PC-9 (cell line): ENCODE measurements around the gene HSD17B2. TPM values are rescaled to one million over a fixed set of nuclear protein-coding genes. Genes with fewer than 3 reads are reported as not detected.

ENCODE experiments used
- BruUV-seq: library from RNA; stranded (reverse); fragments of 400-500 nt; replicated peaks from 2 replicates; lab custom pipeline; 2021; lab: Mats Ljungman, UMichigan
- CTCF ChIA-PET: fragments of 300-600 bp; sonication (Branson Sonifier 250); formaldehyde crosslinking; loops from one replicate; lab custom pipeline; 2022; ENCODE audit warnings: antibody characterized with exemption; lab: Charles Lee
- POLR2A ChIA-PET: fragments of 300-600 bp; sonication (Branson Sonifier 250); formaldehyde crosslinking; loops from one replicate; lab custom pipeline; 2022; ENCODE audit warnings: antibody characterized with exemption; ENCODE audit not compliant: unreplicated experiment; lab: Charles Lee
- DNase-seq, 2 experiments: peaks; one replicate each; pipeline versions ENCODE4 v3.0.0 to v3.0.0-alpha.2; 2015 to 2022; ENCODE audit warnings: mixed read lengths in 1 of 2
- H2AFZ ChIP-seq: fragments of 200-600 bp; sonication (generic); 2 replicates; pipeline ENCODE4 v1.8.1; 2017; ENCODE audit warnings: antibody characterized with exemption
- H3F3A ChIP-seq: fragments of 200-600 bp; sonication (generic); 2 replicates; pipeline ENCODE4 v1.8.1; 2017; ENCODE audit warnings: antibody characterized with exemption, mild to moderate bottlenecking, low read depth; ENCODE audit not compliant: insufficient read depth
- H3K27ac ChIP-seq: fragments of 200-600 bp; sonication (generic); 2 replicates; pipeline ENCODE4 v1.6.1; 2016; ENCODE audit warnings: mixed run types
- H3K27me3 ChIP-seq: fragments of 200-600 bp; sonication (generic); 2 replicates; pipeline ENCODE4 v1.6.1; 2016; ENCODE audit warnings: low read depth, mixed run types; ENCODE audit not compliant: insufficient read depth
- H3K36me3 ChIP-seq: fragments of 200-600 bp; sonication (generic); 2 replicates; pipeline ENCODE4 v1.6.1; 2016; ENCODE audit warnings: low read depth, mixed run types
- H3K4me1 ChIP-seq: fragments of 200-600 bp; sonication (generic); replicated peaks from 2 replicates; pipeline ENCODE4 v1.6.1; 2016; ENCODE audit warnings: mixed run types; ENCODE audit not compliant: insufficient read depth
- H3K4me2 ChIP-seq: fragments of 200-600 bp; sonication (generic); 2 replicates; pipeline ENCODE4 v1.6.1; 2017; ENCODE audit warnings: mixed run types
- H3K4me3 ChIP-seq: fragments of 200-600 bp; sonication (generic); 2 replicates; pipeline ENCODE4 v1.6.1; 2016; ENCODE audit warnings: mixed run types
- H3K79me2 ChIP-seq: fragments of 200-600 bp; sonication (generic); 2 replicates; pipeline ENCODE4 v1.6.1; 2017; ENCODE audit warnings: low read depth, mixed run types
- H3K9me2 ChIP-seq: fragments of 200-600 bp; sonication (generic); 2 replicates; pipeline ENCODE4 v1.8.1; 2017; ENCODE audit warnings: mild to moderate bottlenecking; ENCODE audit not compliant: insufficient read depth
- H3K9me3 ChIP-seq: fragments of 200-600 bp; sonication (generic); 2 replicates; pipeline ENCODE4 v1.8.1; 2016; ENCODE audit warnings: low read depth; ENCODE audit not compliant: insufficient read depth
- H4K20me1 ChIP-seq: fragments of 200-600 bp; sonication (generic); 2 replicates; pipeline ENCODE4 v1.8.1; 2017; ENCODE audit not compliant: insufficient read depth
- EZH2 ChIP-seq: fragments of 200-600 bp; sonication (generic); IDR thresholded peaks from 2 replicates; pipeline ENCODE4 v1.8.0; 2017; ENCODE audit warnings: antibody characterized with exemption, low read depth
- intact Hi-C: fragments of 100-400 bp; cut with micrococcal nuclease; formaldehyde crosslinking; loops from one replicate; pipeline ENCODE4 v1.10.0; 2022; ENCODE audit not compliant: unreplicated experiment
- total RNA-seq: library from RNA; stranded (reverse); gene quantifications from 2 replicates; pipeline ENCODE4 v1.2.3, GENCODE V29; 2021
- TF ChIP-seq, protein P1 (sequence below): fragments of 200-600 bp; sonication (generic); conservative IDR thresholded peaks from 2 replicates; pipeline ENCODE4 v1.6.1; 2017; ENCODE audit warnings: mixed run types, antibody characterized with exemption, mild to moderate bottlenecking, moderate library complexity

Gene HSD17B2
- total RNA-seq, 1 experiment from 2014 or later: not detected

DNA sequence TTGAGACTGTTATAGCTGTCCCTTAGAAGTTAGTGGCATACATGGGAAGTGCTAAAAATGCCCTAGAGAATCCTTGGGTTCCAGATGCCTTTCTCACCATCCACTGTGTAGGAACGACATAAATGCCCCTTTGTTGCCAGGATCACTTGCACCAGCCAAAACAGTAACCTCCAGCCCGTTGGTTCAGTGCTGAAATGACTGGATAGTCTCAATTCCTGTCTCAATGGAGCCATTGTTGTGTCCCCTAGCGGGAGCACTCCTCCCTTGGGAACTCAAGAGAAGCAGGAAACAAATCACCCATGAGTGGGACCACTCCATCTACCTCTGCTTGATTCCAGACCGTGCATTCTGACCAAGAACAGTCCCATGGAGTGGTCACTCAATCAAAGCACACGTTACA, 111.9 kb downstream of the HSD17B2 start:
- 0 out of 2 replicates have a peak, but pooled peaks cover 2% of the 10 kb centered on the region for H4K20me1 ChIP-seq
- intact Hi-C loops: no loop called here
- no peaks in the 10 kb centered on the region for H3F3A ChIP-seq
- no peak overlapping the region for H3K27ac ChIP-seq
- no peak overlapping the region for H3K4me2 ChIP-seq
- no peaks in the 10 kb centered on the region for H3K27me3 ChIP-seq
- H2AFZ ChIP-seq: no peak overlapping the region
- H3K9me3 ChIP-seq: no peaks in the 10 kb centered on the region
- no peaks in the 10 kb centered on the region for H3K9me2 ChIP-seq
- no peaks in the 10 kb centered on the region for H3K79me2 ChIP-seq
- ChIA-PET CTCF (no interaction called here), POLR2A (no interaction called here)
- TF ChIP-seq, protein P1, sequence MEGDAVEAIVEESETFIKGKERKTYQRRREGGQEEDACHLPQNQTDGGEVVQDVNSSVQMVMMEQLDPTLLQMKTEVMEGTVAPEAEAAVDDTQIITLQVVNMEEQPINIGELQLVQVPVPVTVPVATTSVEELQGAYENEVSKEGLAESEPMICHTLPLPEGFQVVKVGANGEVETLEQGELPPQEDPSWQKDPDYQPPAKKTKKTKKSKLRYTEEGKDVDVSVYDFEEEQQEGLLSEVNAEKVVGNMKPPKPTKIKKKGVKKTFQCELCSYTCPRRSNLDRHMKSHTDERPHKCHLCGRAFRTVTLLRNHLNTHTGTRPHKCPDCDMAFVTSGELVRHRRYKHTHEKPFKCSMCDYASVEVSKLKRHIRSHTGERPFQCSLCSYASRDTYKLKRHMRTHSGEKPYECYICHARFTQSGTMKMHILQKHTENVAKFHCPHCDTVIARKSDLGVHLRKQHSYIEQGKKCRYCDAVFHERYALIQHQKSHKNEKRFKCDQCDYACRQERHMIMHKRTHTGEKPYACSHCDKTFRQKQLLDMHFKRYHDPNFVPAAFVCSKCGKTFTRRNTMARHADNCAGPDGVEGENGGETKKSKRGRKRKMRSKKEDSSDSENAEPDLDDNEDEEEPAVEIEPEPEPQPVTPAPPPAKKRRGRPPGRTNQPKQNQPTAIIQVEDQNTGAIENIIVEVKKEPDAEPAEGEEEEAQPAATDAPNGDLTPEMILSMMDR: no peak
- TF ChIP-seq EZH2: no peak
- no peaks in the 10 kb centered on the region for H3K4me1 ChIP-seq
- no peak overlapping the region for H3K4me3 ChIP-seq
- H3K36me3 ChIP-seq: no peaks in the 10 kb centered on the region
- no TSS peak for BruUV-seq
- no peak for DNase-seq

DNA sequence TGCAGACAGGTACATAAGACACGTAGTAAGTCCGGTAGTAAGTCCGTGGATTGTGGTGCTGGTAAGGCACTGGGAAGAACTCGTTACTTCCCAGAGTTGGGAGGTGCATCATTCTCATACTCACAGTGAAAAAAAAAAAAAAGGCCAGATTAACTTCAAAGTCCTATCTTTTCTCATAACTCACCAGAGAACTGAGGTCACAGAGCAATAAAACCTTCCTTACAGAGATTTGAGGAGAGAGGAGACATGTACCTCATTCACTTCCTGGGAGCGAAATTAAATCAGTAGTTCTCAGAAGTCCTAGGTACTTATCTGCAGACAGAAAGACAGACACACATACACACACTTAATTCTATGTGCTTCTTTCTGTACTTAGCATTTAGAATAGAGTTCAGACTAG, 112.5 kb downstream of the HSD17B2 start:
- no peak overlapping the region for H2AFZ ChIP-seq
- H3K36me3 ChIP-seq: no peaks in the 10 kb centered on the region
- no peaks in the 10 kb centered on the region for H3K4me1 ChIP-seq
- 0 out of 2 replicates have a peak, but pooled peaks cover 2% of the 10 kb centered on the region for H4K20me1 ChIP-seq
- no peak overlapping the region for H3K4me2 ChIP-seq
- TF ChIP-seq, protein P1: no peak
- no peak for TF ChIP-seq EZH2
- no TSS peak for BruUV-seq
- H3K79me2 ChIP-seq: no peaks in the 10 kb centered on the region
- no peaks in the 10 kb centered on the region for H3K27me3 ChIP-seq
- H3K4me3 ChIP-seq: no peak overlapping the region
- no peak for DNase-seq
- H3F3A ChIP-seq: no peaks in the 10 kb centered on the region
- H3K27ac ChIP-seq: no peak overlapping the region
- POLR2A ChIA-PET: no interaction called here
- H3K9me3 ChIP-seq: no peaks in the 10 kb centered on the region
- intact Hi-C loops: no loop called here
- no peaks in the 10 kb centered on the region for H3K9me2 ChIP-seq
- CTCF ChIA-PET: no interaction called here

Other genes starting within 250 kb of the HSD17B2 start
- 10.5 and 11.6 TPM in 2 replicates for gene SDR42E1, start 23.8 kb upstream of the HSD17B2 start, total RNA-seq
- gene MPHOSPH6, start 135.0 kb downstream of the HSD17B2 start, total RNA-seq: 11.6 and 15.2 TPM in 2 replicates